Urinary bladder (tissue), 4 donors: ENCODE results near the gene CAMK1D. TPM values are rescaled to one million over a fixed set of nuclear protein-coding genes. Genes with fewer than 3 reads are reported as not detected.

Experiments used
- DNase-seq: peaks from one replicate; pipeline ENCODE4 v3.0.0-alpha.2; 2015; ENCODE audit errors: extremely low spot score
- H3K27ac ChIP-seq: one replicate; pipeline ENCODE4 v1.5.1; 2013; ENCODE audit warnings: low read depth, mild to moderate bottlenecking, moderate library complexity
- H3K36me3 ChIP-seq: one replicate; pipeline ENCODE4 v1.6.1; 2013; ENCODE audit warnings: mild to moderate bottlenecking, moderate library complexity; ENCODE audit not compliant: insufficient read depth
- H3K4me1 ChIP-seq: one replicate; pipeline ENCODE4 v1.6.1; 2013; ENCODE audit warnings: mild to moderate bottlenecking, moderate library complexity; ENCODE audit not compliant: insufficient read depth
- H3K4me3 ChIP-seq: one replicate; pipeline ENCODE4 v1.5.1; 2013; ENCODE audit warnings: low read depth, low read length
- WGBS: extraction: QIAGEN DNeasy Blood & Tissue Kit; methylation state at CpG from one replicate; pipeline ENCODE4 v1.1.7; 2013; 5-methylcytosine and 5-hydroxymethylcytosine counted together
- polyA plus RNA-seq: library from polyadenylated mRNA; stranded (reverse); fragments of 200-250 nt; gene quantifications from one replicate; pipeline ENCODE4 v1.2.3, GENCODE V29; 2013
- total RNA-seq: library from RNA; depleted of rRNA; stranded (reverse); fragments of >200 nt; gene quantifications from one replicate; pipeline ENCODE4 v1.2.3, GENCODE V29; 2014
- donor health status: healthy with polysubstance abuse.
- donor health status: healthy.

CAMK1D gene
- total and polyA plus RNA-seq, 2 donors, result 5.6 to 7.6 TPM

- WGBS, result 83% methylated on average over 2 of the region's 2 CpGs
- Histone ChIP-seq H3K36me3 (no peaks in the 10 kb centered on the region), H3K4me3 (no peak overlapping the region), H3K27ac (no peak overlapping the region), H3K4me1 (no peaks in the 10 kb centered on the region)
- no peak for DNase-seq
Measured at GRCh38 chr10:12655940-12656339, 306.6 kb downstream of the CAMK1D start.

- 82% methylated on average over 4 of the region's 4 CpGs for WGBS
- Histone ChIP-seq H3K4me3 (no peak overlapping the region), H3K4me1 (no peaks in the 10 kb centered on the region), H3K36me3 (no peaks in the 10 kb centered on the region), H3K27ac (no peak overlapping the region)
- DNase-seq, result no peak
Measured at GRCh38 chr10:12656518-12657142, 307.3 kb downstream of the CAMK1D start.

- H3K36me3 ChIP-seq, result no peaks in the 10 kb centered on the region
- no peak overlapping the region for H3K4me3 ChIP-seq
- H3K27ac ChIP-seq, result no peak overlapping the region
- DNase-seq, result no peak
- WGBS, result 97% methylated on average over 2 of the region's 2 CpGs
- no peaks in the 10 kb centered on the region for H3K4me1 ChIP-seq
Measured at GRCh38 chr10:12657489-12657888, 308.1 kb downstream of the CAMK1D start.

- WGBS, result 95% methylated on average over 6 of the region's 6 CpGs
- H3K36me3 ChIP-seq, result no peaks in the 10 kb centered on the region
- no peak overlapping the region for H3K4me3 ChIP-seq
- no peak overlapping the region for H3K27ac ChIP-seq
- no peaks in the 10 kb centered on the region for H3K4me1 ChIP-seq
- DNase-seq, result no peak
Measured at GRCh38 chr10:12658526-12658925, 309.2 kb downstream of the CAMK1D start.

GRCh38 chr10:12659706-12660105 is 310.4 kb downstream of the CAMK1D start:
- no peak for DNase-seq
- Histone ChIP-seq H3K4me1 (no peaks in the 10 kb centered on the region), H3K36me3 (no peaks in the 10 kb centered on the region), H3K27ac (no peak overlapping the region), H3K4me3 (no peak overlapping the region)
- WGBS, result 95% methylated on average over 11 of the region's 11 CpGs

GRCh38 chr10:12660812-12661211 is 311.5 kb downstream of the CAMK1D start:
- Histone ChIP-seq H3K27ac (no peak overlapping the region), H3K4me3 (no peak overlapping the region), H3K4me1 (no peaks in the 10 kb centered on the region), H3K36me3 (no peaks in the 10 kb centered on the region)
- DNase-seq, result no peak
- 93% methylated on average over 3 of the region's 3 CpGs for WGBS

- no peak for DNase-seq
- H3K27ac ChIP-seq, result no peak overlapping the region
- no peak overlapping the region for H3K4me3 ChIP-seq
- H3K4me1 ChIP-seq, result no peaks in the 10 kb centered on the region
- WGBS, result 79% methylated on average over 1 of the region's 1 CpG
- no peaks in the 10 kb centered on the region for H3K36me3 ChIP-seq
Measured at GRCh38 chr10:12661671-12662070, 312.3 kb downstream of the CAMK1D start.

- Histone ChIP-seq H3K4me3 (no peak overlapping the region), H3K4me1 (no peaks in the 10 kb centered on the region), H3K36me3 (no peaks in the 10 kb centered on the region), H3K27ac (no peak overlapping the region)
- 90% methylated on average over 1 of the region's 1 CpG for WGBS
- no peak for DNase-seq
Measured at GRCh38 chr10:12663863-12664262, 314.5 kb downstream of the CAMK1D start.

GRCh38 chr10:12665501-12665900 is 316.2 kb downstream of the CAMK1D start:
- Histone ChIP-seq H3K36me3 (no peaks in the 10 kb centered on the region), H3K4me3 (no peak overlapping the region), H3K27ac (no peak overlapping the region), H3K4me1 (no peaks in the 10 kb centered on the region)
- 77% methylated on average over 7 of the region's 7 CpGs for WGBS
- no peak for DNase-seq

- no peak for DNase-seq
- Histone ChIP-seq H3K27ac (no peak overlapping the region), H3K36me3 (no peaks in the 10 kb centered on the region), H3K4me3 (no peak overlapping the region), H3K4me1 (no peaks in the 10 kb centered on the region)
- WGBS, result 86% methylated on average over 3 of the region's 3 CpGs
Measured at GRCh38 chr10:12667052-12667451, 317.7 kb downstream of the CAMK1D start.

- 61% methylated on average over 6 of the region's 6 CpGs for WGBS
- no peak overlapping the region for H3K27ac ChIP-seq
- H3K4me3 ChIP-seq, result no peak overlapping the region
- no peaks in the 10 kb centered on the region for H3K4me1 ChIP-seq
- H3K36me3 ChIP-seq, result no peaks in the 10 kb centered on the region
- no peak for DNase-seq
Measured at GRCh38 chr10:12668634-12669033, 319.3 kb downstream of the CAMK1D start.

- no peak overlapping the region for H3K27ac ChIP-seq
- DNase-seq, result no peak
- no peak overlapping the region for H3K4me3 ChIP-seq
- WGBS, result 82% methylated on average over 7 of the region's 7 CpGs
- no peaks in the 10 kb centered on the region for H3K36me3 ChIP-seq
- no peaks in the 10 kb centered on the region for H3K4me1 ChIP-seq
Measured at GRCh38 chr10:12670004-12670403, 320.7 kb downstream of the CAMK1D start.

GRCh38 chr10:12675186-12675585 is 325.8 kb downstream of the CAMK1D start:
- H3K36me3 ChIP-seq, result no peaks in the 10 kb centered on the region
- H3K27ac ChIP-seq, result no peak overlapping the region
- no peak overlapping the region for H3K4me3 ChIP-seq
- DNase-seq, result no peak
- H3K4me1 ChIP-seq, result no peaks in the 10 kb centered on the region

- H3K4me1 ChIP-seq, result no peaks in the 10 kb centered on the region
- H3K27ac ChIP-seq, result no peak overlapping the region
- WGBS, result 81% methylated on average over 6 of the region's 6 CpGs
- DNase-seq, result no peak
- no peak overlapping the region for H3K4me3 ChIP-seq
- no peaks in the 10 kb centered on the region for H3K36me3 ChIP-seq
Measured at GRCh38 chr10:12679636-12680035, 330.3 kb downstream of the CAMK1D start.

- WGBS, result 86% methylated on average over 5 of the region's 5 CpGs
- H3K36me3 ChIP-seq, result no peaks in the 10 kb centered on the region
Measured at GRCh38 chr10:12681252-12681651, 331.9 kb downstream of the CAMK1D start.

More at GRCh38 chr10:12681252-12681651, 331.9 kb downstream of the CAMK1D start:
- no peak overlapping the region for H3K27ac ChIP-seq
- no peak overlapping the region for H3K4me3 ChIP-seq
- H3K4me1 ChIP-seq, result no peaks in the 10 kb centered on the region
- no peak for DNase-seq
